GM12865 (cell line): ENCODE data around the gene ABCA1.
"Not testable (repeated sequence)": the region's sequence is repeated elsewhere in the genome, so short reads cannot be mapped to it uniquely, and the experiment has no call there.

Experiments
- DNase-seq: peaks from one replicate; pipeline ENCODE4 v3.0.0; 2010; ENCODE audit warnings: low read depth
- H3K4me3 ChIP-seq: 2 replicates; pipeline ENCODE4 v1.5.1; 2011; ENCODE audit warnings: mild to moderate bottlenecking, low read depth, low read length, control low read depth
- CTCF ChIP-seq: IDR thresholded peaks from 2 replicates; pipeline ENCODE4 v1.5.1; 2011; ENCODE audit warnings: low read length, control low read depth, low read depth, inconsistent platforms; ENCODE audit not compliant: insufficient read depth; ENCODE audit errors: missing control alignments

Gene ABCA1

GRCh38 chr9:104960662-104961061 is 32.7 kb upstream of the ABCA1 start:
- H3K4me3 ChIP-seq, result no peak overlapping the region
- DNase-seq, result no peak

GRCh38 chr9:104958751-104959150 is 30.8 kb upstream of the ABCA1 start:
- no peak for TF ChIP-seq CTCF
- no peak for DNase-seq
- no peak overlapping the region for H3K4me3 ChIP-seq

More at GRCh38 chr9:104960662-104961061, 32.7 kb upstream of the ABCA1 start:
- TF ChIP-seq CTCF, result no peak

- H3K4me3 ChIP-seq, DNase-seq: not testable (repeated sequence)
Observed at GRCh38 chr9:104958006-104958405, 30.1 kb upstream of the ABCA1 start.

- no peak for DNase-seq
- no peak overlapping the region for H3K4me3 ChIP-seq
- TF ChIP-seq CTCF, result no peak
Observed at GRCh38 chr9:104951487-104951886, 23.5 kb upstream of the ABCA1 start.

DNA sequence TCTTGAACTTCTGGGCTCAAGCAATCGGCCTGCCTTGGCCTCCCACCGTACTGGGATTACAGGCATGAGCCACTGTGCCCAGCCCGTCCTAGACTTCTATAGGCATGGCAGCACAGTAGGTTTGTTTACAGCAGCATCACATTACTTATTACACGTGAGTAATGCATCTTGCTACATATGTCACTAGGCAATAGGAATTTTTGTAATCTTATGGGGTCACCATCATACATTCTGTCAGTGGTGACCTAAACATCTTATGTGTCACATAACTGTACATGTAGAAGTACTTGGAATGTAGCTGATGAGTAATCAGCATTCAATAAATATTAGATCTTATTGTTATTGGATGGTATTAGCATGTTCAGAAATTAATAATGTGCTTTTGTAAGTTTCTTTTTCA is 22.9 kb upstream of the ABCA1 start:
- no peak for TF ChIP-seq CTCF

DNA sequence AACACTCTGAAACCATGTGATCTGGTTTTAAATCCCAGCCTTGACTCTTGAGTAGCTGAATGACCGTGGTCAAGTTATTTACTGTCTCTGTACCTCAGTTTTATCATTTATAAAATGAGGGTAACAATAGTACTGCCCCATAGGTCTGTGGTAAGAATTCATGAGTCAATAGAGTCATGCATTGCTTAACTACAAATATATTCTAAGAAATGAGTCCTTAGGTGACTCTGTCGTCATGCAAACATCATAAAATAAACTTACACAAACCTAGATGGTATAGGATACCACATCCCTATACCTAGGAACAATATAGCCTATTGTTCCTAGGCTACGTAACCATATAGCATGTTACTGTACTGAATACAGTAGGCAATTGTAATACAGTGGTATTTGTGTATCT is 20.3 kb upstream of the ABCA1 start:
- no peak for DNase-seq
- H3K4me3 ChIP-seq, result no peak overlapping the region
- TF ChIP-seq CTCF, result no peak

More for the DNA sequence above, 22.9 kb upstream of the ABCA1 start:
- DNase-seq, result no peak
- no peak overlapping the region for H3K4me3 ChIP-seq

- TF ChIP-seq CTCF, result no peak
- no peak overlapping the region for H3K4me3 ChIP-seq
- no peak for DNase-seq
Observed at GRCh38 chr9:104944871-104945270, 16.9 kb upstream of the ABCA1 start.
